Neural cell (in vitro differentiated cells): ENCODE data around the gene ALDH5A1.

ENCODE experiments used
- EP300 ChIP-seq: fragments of 450-650 bp; conservative IDR thresholded peaks from 2 replicates; pipeline ENCODE4 v1.6.1; 2014; ENCODE audit warnings: antibody characterized with exemption, mild to moderate bottlenecking, moderate library complexity; ENCODE audit not compliant: poor library complexity, severe bottlenecking
- EZH2 ChIP-seq: fragments of 200-600, 300-800 bp; shearing (Covaris generic), sonication (generic); IDR thresholded peaks from 2 replicates; pipeline ENCODE4 v1.6.1; 2014; ENCODE audit warnings: antibody characterized with exemption, low read length, borderline replicate concordance, mild to moderate bottlenecking; ENCODE audit not compliant: insufficient read depth, poor library complexity, severe bottlenecking
- MXI1 ChIP-seq: fragments of 450-650 bp; conservative IDR thresholded peaks from 2 replicates; pipeline ENCODE4 v1.6.1; 2014; ENCODE audit warnings: antibody characterized with exemption, mild to moderate bottlenecking; ENCODE audit not compliant: poor library complexity, severe bottlenecking
- POLR2AphosphoS5 ChIP-seq: IDR thresholded peaks from 2 replicates; pipeline ENCODE4 v1.6.1; 2012
- RAD21 ChIP-seq: fragments of 450-650 bp; conservative IDR thresholded peaks from 2 replicates; pipeline ENCODE4 v1.6.1; 2014; ENCODE audit warnings: antibody characterized with exemption, mild to moderate bottlenecking, moderate library complexity
- SMC3 ChIP-seq: fragments of 450-650 bp; conservative IDR thresholded peaks from 2 replicates; pipeline ENCODE4 v1.6.1; 2014; ENCODE audit warnings: antibody characterized with exemption, mild to moderate bottlenecking, moderate library complexity; ENCODE audit not compliant: poor library complexity
- TAF1 ChIP-seq: IDR thresholded peaks from 2 replicates; pipeline ENCODE4 v1.6.1; 2012; ENCODE audit warnings: low read depth
- TF ChIP-seq, protein P1 (sequence below): fragments of 450-650 bp; IDR thresholded peaks from 2 replicates; pipeline ENCODE4 v1.5.1; 2014; ENCODE audit warnings: antibody characterized with exemption, mild to moderate bottlenecking, moderate library complexity; ENCODE audit not compliant: poor library complexity, severe bottlenecking

DNA sequence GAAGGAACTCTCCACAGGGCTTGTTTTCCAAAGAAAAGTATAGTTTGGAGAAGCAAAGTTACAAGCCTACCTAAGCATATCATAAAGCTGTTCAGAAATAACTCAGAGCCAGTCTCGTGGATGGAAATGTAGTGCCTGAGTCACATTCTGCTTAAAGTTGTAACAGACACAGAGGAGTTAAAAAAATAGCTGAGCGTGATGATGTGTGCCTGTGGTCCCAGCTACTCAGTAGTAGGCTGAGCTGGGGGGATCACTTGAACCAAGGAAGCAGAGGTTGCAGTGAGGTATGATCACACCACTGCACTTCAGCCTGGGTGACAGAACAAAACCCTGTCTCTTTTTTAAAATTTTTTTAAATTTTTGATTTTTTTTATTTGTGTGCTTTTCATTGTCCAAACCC is 6.6 kb downstream of the ALDH5A1 start:
- TF ChIP-seq SMC3 (no peak), RAD21 (no peak), EP300 (no peak), POLR2AphosphoS5 (no peak), MXI1 (no peak), EZH2 (no peak), TAF1 (no peak)
- TF ChIP-seq, protein P1, sequence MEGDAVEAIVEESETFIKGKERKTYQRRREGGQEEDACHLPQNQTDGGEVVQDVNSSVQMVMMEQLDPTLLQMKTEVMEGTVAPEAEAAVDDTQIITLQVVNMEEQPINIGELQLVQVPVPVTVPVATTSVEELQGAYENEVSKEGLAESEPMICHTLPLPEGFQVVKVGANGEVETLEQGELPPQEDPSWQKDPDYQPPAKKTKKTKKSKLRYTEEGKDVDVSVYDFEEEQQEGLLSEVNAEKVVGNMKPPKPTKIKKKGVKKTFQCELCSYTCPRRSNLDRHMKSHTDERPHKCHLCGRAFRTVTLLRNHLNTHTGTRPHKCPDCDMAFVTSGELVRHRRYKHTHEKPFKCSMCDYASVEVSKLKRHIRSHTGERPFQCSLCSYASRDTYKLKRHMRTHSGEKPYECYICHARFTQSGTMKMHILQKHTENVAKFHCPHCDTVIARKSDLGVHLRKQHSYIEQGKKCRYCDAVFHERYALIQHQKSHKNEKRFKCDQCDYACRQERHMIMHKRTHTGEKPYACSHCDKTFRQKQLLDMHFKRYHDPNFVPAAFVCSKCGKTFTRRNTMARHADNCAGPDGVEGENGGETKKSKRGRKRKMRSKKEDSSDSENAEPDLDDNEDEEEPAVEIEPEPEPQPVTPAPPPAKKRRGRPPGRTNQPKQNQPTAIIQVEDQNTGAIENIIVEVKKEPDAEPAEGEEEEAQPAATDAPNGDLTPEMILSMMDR = no peak
